ENCODE measurements around the gene PEX16. TPM values are rescaled to one million over a fixed set of nuclear protein-coding genes. Genes with fewer than 3 reads are reported as not detected.

PEX16 gene
- total and polyA plus RNA-seq, 2 of the 13 experiments (the other 11 are each of a cell fraction or from before 2014, with no cell fraction given) = 12.5 to 21.8 TPM

DNA sequence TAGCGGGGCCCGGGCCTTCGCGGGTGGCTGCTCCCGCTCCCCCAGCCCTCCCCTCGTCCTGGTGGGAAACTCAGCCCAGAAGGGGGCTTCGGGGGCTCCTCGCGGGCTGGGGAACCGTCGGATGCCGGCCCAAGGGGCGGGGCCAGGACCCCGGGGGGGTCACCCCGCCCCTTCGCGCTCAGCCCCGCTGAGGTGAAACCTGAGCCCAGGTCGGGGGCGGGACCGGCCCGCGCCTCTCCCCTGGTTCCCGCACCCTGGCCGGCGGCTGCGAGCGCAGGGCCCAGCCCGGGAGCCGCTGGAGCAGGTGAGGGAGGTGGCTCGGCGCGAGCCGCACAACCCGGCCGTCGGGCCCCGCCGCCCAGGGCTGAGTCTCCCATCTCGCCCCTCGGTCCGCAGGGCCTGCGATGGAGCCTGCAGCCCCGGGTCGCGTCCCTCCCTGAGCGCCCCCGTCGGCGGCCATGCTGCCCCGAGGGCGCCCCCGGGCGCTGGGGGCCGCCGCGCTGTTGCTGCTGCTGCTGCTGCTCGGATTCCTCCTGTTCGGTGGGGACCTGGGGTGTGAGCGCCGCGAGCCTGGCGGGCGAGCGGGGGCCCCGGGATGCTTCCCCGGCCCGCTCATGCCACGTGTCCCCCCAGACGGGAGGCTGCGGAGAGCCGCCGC is 4.9 kb upstream of the PEX16 start, which contains the start of gene LARGE2 (continued):
- TF ChIP-seq TBP (CRISPR knock-in tag; IDR thresholded peaks at IDR 0.05) = 0 out of 2 replicates have a peak, but pooled peaks have one; percentile 44
- TF ChIP-seq NCOA1 (CRISPR knock-in tag; IDR thresholded peaks at IDR 0.05) = no peak
- no peak; the same call in 1 of the 2 replicates for TF ChIP-seq FOXO1 (CRISPR knock-in tag; IDR thresholded peaks at IDR 0.05)
- TF ChIP-seq NFE2L1 (CRISPR knock-in tag; IDR thresholded peaks at IDR 0.05; ENCODE audit: borderline replicate concordance) = no peak
- TF ChIP-seq ZNF747 (CRISPR knock-in tag; IDR thresholded peaks at IDR 0.05; ENCODE audit: borderline replicate concordance) = 0 out of 2 replicates have a peak, but pooled peaks have one; percentile 15
- no peak for TF ChIP-seq RARA (CRISPR knock-in tag; IDR thresholded peaks at IDR 0.05)
- TF ChIP-seq, protein P1, sequence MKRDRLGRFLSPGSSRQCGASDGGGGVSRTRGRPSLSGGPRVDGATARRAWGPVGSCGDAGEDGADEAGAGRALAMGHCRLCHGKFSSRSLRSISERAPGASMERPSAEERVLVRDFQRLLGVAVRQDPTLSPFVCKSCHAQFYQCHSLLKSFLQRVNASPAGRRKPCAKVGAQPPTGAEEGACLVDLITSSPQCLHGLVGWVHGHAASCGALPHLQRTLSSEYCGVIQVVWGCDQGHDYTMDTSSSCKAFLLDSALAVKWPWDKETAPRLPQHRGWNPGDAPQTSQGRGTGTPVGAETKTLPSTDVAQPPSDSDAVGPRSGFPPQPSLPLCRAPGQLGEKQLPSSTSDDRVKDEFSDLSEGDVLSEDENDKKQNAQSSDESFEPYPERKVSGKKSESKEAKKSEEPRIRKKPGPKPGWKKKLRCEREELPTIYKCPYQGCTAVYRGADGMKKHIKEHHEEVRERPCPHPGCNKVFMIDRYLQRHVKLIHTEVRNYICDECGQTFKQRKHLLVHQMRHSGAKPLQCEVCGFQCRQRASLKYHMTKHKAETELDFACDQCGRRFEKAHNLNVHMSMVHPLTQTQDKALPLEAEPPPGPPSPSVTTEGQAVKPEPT (CRISPR knock-in tag; IDR thresholded peaks at IDR 0.05; ENCODE audit: low read depth) = no peak
- no peak for TF ChIP-seq ZNF451 (CRISPR knock-in tag; IDR thresholded peaks at IDR 0.05)
- TF ChIP-seq, protein P2, sequence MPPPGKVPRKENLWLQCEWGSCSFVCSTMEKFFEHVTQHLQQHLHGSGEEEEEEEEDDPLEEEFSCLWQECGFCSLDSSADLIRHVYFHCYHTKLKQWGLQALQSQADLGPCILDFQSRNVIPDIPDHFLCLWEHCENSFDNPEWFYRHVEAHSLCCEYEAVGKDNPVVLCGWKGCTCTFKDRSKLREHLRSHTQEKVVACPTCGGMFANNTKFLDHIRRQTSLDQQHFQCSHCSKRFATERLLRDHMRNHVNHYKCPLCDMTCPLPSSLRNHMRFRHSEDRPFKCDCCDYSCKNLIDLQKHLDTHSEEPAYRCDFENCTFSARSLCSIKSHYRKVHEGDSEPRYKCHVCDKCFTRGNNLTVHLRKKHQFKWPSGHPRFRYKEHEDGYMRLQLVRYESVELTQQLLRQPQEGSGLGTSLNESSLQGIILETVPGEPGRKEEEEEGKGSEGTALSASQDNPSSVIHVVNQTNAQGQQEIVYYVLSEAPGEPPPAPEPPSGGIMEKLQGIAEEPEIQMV (CRISPR knock-in tag; IDR thresholded peaks at IDR 0.05; ENCODE audit: low read depth) = no peak
- TF ChIP-seq, protein P3, sequence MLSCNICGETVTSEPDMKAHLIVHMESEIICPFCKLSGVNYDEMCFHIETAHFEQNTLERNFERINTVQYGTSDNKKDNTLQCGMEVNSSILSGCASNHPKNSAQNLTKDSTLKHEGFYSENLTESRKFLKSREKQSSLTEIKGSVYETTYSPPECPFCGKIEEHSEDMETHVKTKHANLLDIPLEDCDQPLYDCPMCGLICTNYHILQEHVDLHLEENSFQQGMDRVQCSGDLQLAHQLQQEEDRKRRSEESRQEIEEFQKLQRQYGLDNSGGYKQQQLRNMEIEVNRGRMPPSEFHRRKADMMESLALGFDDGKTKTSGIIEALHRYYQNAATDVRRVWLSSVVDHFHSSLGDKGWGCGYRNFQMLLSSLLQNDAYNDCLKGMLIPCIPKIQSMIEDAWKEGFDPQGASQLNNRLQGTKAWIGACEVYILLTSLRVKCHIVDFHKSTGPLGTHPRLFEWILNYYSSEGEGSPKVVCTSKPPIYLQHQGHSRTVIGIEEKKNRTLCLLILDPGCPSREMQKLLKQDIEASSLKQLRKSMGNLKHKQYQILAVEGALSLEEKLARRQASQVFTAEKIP (CRISPR knock-in tag; IDR thresholded peaks at IDR 0.05; ENCODE audit: borderline replicate concordance) = no peak
- TF ChIP-seq NFIB (CRISPR knock-in tag; IDR thresholded peaks at IDR 0.05; ENCODE audit: borderline replicate concordance) = no peak
- TF ChIP-seq ZNF891 (CRISPR knock-in tag; IDR thresholded peaks at IDR 0.05) = no peak
- peak; percentile 58; the same call in 1 of the 2 replicates for TF ChIP-seq ZNF773 (CRISPR knock-in tag; IDR thresholded peaks at IDR 0.05; ENCODE audit: borderline replicate concordance)
- TF ChIP-seq, protein P4, sequence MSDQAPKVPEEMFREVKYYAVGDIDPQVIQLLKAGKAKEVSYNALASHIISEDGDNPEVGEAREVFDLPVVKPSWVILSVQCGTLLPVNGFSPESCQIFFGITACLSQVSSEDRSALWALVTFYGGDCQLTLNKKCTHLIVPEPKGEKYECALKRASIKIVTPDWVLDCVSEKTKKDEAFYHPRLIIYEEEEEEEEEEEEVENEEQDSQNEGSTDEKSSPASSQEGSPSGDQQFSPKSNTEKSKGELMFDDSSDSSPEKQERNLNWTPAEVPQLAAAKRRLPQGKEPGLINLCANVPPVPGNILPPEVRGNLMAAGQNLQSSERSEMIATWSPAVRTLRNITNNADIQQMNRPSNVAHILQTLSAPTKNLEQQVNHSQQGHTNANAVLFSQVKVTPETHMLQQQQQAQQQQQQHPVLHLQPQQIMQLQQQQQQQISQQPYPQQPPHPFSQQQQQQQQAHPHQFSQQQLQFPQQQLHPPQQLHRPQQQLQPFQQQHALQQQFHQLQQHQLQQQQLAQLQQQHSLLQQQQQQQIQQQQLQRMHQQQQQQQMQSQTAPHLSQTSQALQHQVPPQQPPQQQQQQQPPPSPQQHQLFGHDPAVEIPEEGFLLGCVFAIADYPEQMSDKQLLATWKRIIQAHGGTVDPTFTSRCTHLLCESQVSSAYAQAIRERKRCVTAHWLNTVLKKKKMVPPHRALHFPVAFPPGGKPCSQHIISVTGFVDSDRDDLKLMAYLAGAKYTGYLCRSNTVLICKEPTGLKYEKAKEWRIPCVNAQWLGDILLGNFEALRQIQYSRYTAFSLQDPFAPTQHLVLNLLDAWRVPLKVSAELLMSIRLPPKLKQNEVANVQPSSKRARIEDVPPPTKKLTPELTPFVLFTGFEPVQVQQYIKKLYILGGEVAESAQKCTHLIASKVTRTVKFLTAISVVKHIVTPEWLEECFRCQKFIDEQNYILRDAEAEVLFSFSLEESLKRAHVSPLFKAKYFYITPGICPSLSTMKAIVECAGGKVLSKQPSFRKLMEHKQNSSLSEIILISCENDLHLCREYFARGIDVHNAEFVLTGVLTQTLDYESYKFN (CRISPR knock-in tag; conservative IDR thresholded peaks at IDR 0.05) = no peak
- no peak for TF ChIP-seq ZNF354B (CRISPR knock-in tag; IDR thresholded peaks at IDR 0.05)
- TF ChIP-seq ZNF678 (CRISPR knock-in tag; IDR thresholded peaks at IDR 0.05) = no peak
- peak; percentile 8; the same call in 1 of the 2 replicates for TF ChIP-seq MTA1 (CRISPR knock-in tag; IDR thresholded peaks at IDR 0.05; ENCODE audit: borderline replicate concordance)
- TF ChIP-seq, protein P5, sequence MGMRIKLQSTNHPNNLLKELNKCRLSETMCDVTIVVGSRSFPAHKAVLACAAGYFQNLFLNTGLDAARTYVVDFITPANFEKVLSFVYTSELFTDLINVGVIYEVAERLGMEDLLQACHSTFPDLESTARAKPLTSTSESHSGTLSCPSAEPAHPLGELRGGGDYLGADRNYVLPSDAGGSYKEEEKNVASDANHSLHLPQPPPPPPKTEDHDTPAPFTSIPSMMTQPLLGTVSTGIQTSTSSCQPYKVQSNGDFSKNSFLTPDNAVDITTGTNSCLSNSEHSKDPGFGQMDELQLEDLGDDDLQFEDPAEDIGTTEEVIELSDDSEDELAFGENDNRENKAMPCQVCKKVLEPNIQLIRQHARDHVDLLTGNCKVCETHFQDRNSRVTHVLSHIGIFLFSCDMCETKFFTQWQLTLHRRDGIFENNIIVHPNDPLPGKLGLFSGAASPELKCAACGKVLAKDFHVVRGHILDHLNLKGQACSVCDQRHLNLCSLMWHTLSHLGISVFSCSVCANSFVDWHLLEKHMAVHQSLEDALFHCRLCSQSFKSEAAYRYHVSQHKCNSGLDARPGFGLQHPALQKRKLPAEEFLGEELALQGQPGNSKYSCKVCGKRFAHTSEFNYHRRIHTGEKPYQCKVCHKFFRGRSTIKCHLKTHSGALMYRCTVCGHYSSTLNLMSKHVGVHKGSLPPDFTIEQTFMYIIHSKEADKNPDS (CRISPR knock-in tag; IDR thresholded peaks at IDR 0.05) = no peak
